Mesendoderm (in vitro differentiated cells): Measurements from ENCODE around the gene FBXO2. TPM values are rescaled to one million over a fixed set of nuclear protein-coding genes. Genes with fewer than 3 reads are reported as not detected.
A peak's percentile ranks its signal among the peaks of the same experiment; 100 is the strongest.

ENCODE experiments used
- DNase-seq: peaks from one replicate; pipeline ENCODE4 v3.0.0; 2013
- H2AK5ac ChIP-seq: 2 replicates; pipeline ENCODE4 v1.6.1; 2013; ENCODE audit warnings: low read length, inconsistent platforms
- H2BK120ac ChIP-seq: 2 replicates; pipeline ENCODE4 v1.6.1; 2013; ENCODE audit warnings: low read depth, mild to moderate bottlenecking, low read length, moderate library complexity, mixed read lengths
- H2BK15ac ChIP-seq: replicated peaks from 2 replicates; pipeline ENCODE4 v1.6.1; 2013; ENCODE audit warnings: low read depth, mild to moderate bottlenecking, moderate library complexity
- H2BK5ac ChIP-seq: 2 replicates; pipeline ENCODE4 v1.6.1; 2013; ENCODE audit warnings: low read length, inconsistent platforms
- H3K18ac ChIP-seq: 2 replicates; pipeline ENCODE4 v1.6.1; 2013; ENCODE audit warnings: mild to moderate bottlenecking, low read length, mixed read lengths
- H3K23ac ChIP-seq: one replicate; pipeline ENCODE4 v1.6.1; 2013; ENCODE audit warnings: low read length
- H3K27ac ChIP-seq: 2 replicates; pipeline ENCODE4 v1.5.1; 2013; ENCODE audit warnings: low read depth, mild to moderate bottlenecking, inconsistent platforms, low read length, moderate library complexity
- H3K27me3 ChIP-seq: 2 replicates; pipeline ENCODE4 v1.6.1; 2013; ENCODE audit warnings: low read length, control low read depth, mild to moderate bottlenecking, inconsistent platforms; ENCODE audit not compliant: insufficient read depth, poor library complexity
- H3K36me3 ChIP-seq: 2 replicates; pipeline ENCODE4 v1.6.1; 2013; ENCODE audit warnings: low read length, inconsistent platforms; ENCODE audit not compliant: control insufficient read depth, insufficient read depth
- H3K4ac ChIP-seq: one replicate; pipeline ENCODE4 v1.6.1; 2013; ENCODE audit warnings: low read depth, mild to moderate bottlenecking, low read length, moderate library complexity
- H3K4me1 ChIP-seq: 2 replicates; pipeline ENCODE4 v1.6.1; 2013; ENCODE audit warnings: low read depth, low read length, inconsistent platforms; ENCODE audit not compliant: control insufficient read depth
- H3K4me2 ChIP-seq: 2 replicates; pipeline ENCODE4 v1.6.1; 2013; ENCODE audit warnings: low read length
- H3K4me3 ChIP-seq: 2 replicates; pipeline ENCODE4 v1.5.1; 2013; ENCODE audit warnings: mild to moderate bottlenecking, low read length
- H3K56ac ChIP-seq: one replicate; pipeline ENCODE4 v1.6.1; 2013; ENCODE audit warnings: low read length
- H3K79me1 ChIP-seq: 2 replicates; pipeline ENCODE4 v1.6.1; 2013; ENCODE audit warnings: low read length, inconsistent platforms
- H3K79me2 ChIP-seq: 2 replicates; pipeline ENCODE4 v1.6.1; 2013; ENCODE audit warnings: mild to moderate bottlenecking, low read length; ENCODE audit not compliant: control insufficient read depth, insufficient read depth
- H3K9ac ChIP-seq: 2 replicates; pipeline ENCODE4 v1.6.1; 2013; ENCODE audit warnings: low read length, inconsistent platforms
- H4K5ac ChIP-seq: one replicate; pipeline ENCODE4 v1.6.1; 2013; ENCODE audit warnings: low read length
- H4K8ac ChIP-seq: one replicate; pipeline ENCODE4 v1.6.1; 2013; ENCODE audit warnings: low read depth, mild to moderate bottlenecking, control low read depth, low read length, moderate library complexity
- WGBS: extraction: QIAGEN DNeasy Blood & Tissue Kit; methylation state at CpG from one replicate; pipeline ENCODE4 v1.1.7; 2013; ENCODE audit warnings: low lambda C conversion rate, missing lambda C conversion rate; ENCODE audit not compliant: insufficient coverage; ENCODE audit errors: extremely low coverage; 5-methylcytosine and 5-hydroxymethylcytosine counted together
- polyA plus RNA-seq, 2 experiments: library from polyadenylated mRNA; stranded (reverse); fragments of 200-250 nt; gene quantifications; one replicate each; pipeline ENCODE4 v1.2.3, GENCODE V29; 2013

Gene FBXO2
- 9.6 TPM for polyA plus RNA-seq (2013, experiment 1 of 2)
- 10.5 TPM for polyA plus RNA-seq (2013, experiment 2 of 2)

- peak within 1 kb of the TSS; percentile 91 for H3K18ac ChIP-seq
- no peak within 1 kb of the TSS for H2BK15ac ChIP-seq
- no peaks in the 10 kb centered on the region for H3K36me3 ChIP-seq
- no peaks in the 10 kb centered on the region for H3K27me3 ChIP-seq
- no CpG with 5 or more reads among the region's 94 CpGs for WGBS
- H3K4me3 ChIP-seq, result peak within 1 kb of the TSS; percentile 60
- H3K4me1 ChIP-seq, result no peaks in the 10 kb centered on the region
- no peak within 1 kb of the TSS for H2AK5ac ChIP-seq
- no peak within 1 kb of the TSS for H3K27ac ChIP-seq
- DNase-seq, result peak; percentile 81
- no peaks in the 10 kb centered on the region for H3K79me1 ChIP-seq
- H3K4ac ChIP-seq, result peak within 1 kb of the TSS; percentile 22
- peak within 1 kb of the TSS; percentile 66 for H4K8ac ChIP-seq
- no peak within 1 kb of the TSS for H2BK5ac ChIP-seq
- no peaks in the 10 kb centered on the region for H3K79me2 ChIP-seq
- peak within 1 kb of the TSS; percentile 84 for H3K56ac ChIP-seq
- peak within 1 kb of the TSS; percentile 74 for H3K9ac ChIP-seq
- H3K4me2 ChIP-seq, result peak within 1 kb of the TSS; percentile 73
- H2BK120ac ChIP-seq, result no peak within 1 kb of the TSS
- H3K23ac ChIP-seq, result no peak within 1 kb of the TSS
- no peak within 1 kb of the TSS for H4K5ac ChIP-seq
Measured at GRCh38 chr1:11654137-11654938, at the start of gene FBXO2, which contains the start of gene FBXO44. FBXO2 (minus strand) TSS chr1:11654429; CDS start chr1:11654340, 89 bp downstream. FBXO44 (plus strand) TSS chr1:11654877; CDS start chr1:11655836, 959 bp downstream.

DNA sequence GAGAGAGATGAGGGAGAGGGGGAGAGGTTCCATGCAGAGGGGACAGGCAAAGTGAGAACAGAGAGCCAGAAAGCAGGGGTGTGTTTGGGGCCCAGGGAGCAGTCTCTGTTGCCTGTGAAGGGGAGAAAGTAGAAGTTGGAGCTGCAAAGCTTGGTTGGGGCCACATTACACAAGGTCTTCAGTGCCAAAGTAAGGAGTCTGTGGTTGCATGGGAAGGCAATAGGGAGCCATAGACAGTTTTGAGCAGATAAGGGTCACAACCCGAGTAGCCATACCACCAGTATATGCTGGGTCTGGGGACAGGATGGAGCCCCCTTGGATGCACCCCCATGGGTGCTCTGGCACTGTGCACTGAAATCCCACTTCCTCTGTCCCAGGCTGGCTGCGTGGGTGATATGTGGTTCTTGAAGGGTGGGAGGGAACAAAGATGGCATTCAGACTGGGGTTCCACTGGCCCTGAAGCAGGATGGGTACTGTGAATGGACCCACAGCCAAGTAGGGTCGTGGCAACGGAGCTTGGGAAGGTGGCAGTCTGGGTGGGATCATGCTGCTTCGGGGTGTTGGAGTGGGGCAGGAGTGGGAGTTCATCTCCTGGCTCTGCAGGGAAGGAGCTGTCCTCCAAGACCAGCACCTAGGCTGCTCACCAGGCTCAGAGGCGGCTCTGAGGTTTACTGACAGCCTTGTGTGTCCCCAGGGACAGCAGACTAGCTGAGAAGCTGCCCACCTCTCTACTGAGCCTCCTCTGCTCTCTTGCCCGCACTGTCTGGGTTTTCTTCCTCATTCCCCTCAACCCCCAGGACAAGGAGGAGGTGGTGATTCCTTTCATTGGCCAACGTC, 49.3 kb upstream of the FBXO2 start:
- Histone ChIP-seq H2BK15ac (no peak overlapping the region), H3K4me2 (no peak overlapping the region), H3K56ac (peak overlapping the region; percentile 37), H3K23ac (no peak overlapping the region), H3K18ac (no peak overlapping the region), H3K79me1 (peaks cover 5% of the 10 kb centered on the region), H3K4me3 (no peak overlapping the region), H3K4me1 (peaks cover 11% of the 10 kb centered on the region), H3K27me3 (no peaks in the 10 kb centered on the region), H2AK5ac (no peak overlapping the region), H4K5ac (no peak overlapping the region), H3K27ac (no peak overlapping the region), H2BK5ac (no peak overlapping the region), H3K79me2 (no peaks in the 10 kb centered on the region), H3K36me3 (no peaks in the 10 kb centered on the region), H3K4ac (no peak overlapping the region), H4K8ac (no peak overlapping the region), H2BK120ac (no peak overlapping the region), H3K9ac (no peak overlapping the region)
- no peak for DNase-seq
- no CpG with 5 or more reads among the region's 8 CpGs for WGBS

GRCh38 chr1:11701981-11702803, 48.0 kb upstream of the FBXO2 start:
- no peak overlapping the region for H3K4me3 ChIP-seq

DNA sequence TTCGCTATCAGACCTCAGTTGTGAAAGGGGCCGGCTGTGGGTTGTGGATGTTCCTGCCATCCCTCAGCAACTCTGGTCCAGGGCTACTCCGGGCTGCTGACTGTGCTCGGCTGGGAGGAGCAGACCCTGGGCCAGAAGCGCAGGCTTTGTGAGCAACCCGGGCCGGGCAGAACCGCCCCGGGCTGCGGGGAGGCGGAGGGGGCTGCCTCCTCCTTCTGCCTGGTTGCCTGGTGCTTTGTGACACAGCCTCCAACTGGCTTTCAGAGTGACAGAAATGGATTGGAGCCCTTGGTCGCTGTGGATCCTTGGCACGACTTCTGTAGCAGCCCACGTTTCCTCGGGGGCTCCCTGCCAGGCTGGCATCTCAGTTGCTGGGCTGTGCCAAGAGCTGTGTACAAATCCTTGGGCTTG, 47.3 kb upstream of the FBXO2 start:
- Histone ChIP-seq H3K23ac (no peak overlapping the region), H2BK120ac (no peak overlapping the region), H3K18ac (no peak overlapping the region), H2AK5ac (no peak overlapping the region), H3K27me3 (no peaks in the 10 kb centered on the region), H3K4me2 (no peak overlapping the region), H3K56ac (no peak overlapping the region), H4K8ac (no peak overlapping the region), H3K27ac (no peak overlapping the region), H2BK5ac (no peak overlapping the region), H2BK15ac (no peak overlapping the region), H3K36me3 (no peaks in the 10 kb centered on the region), H3K4ac (no peak overlapping the region), H3K79me1 (peaks cover 5% of the 10 kb centered on the region), H4K5ac (no peak overlapping the region), H3K4me3 (no peak overlapping the region), H3K4me1 (peaks cover 6% of the 10 kb centered on the region), H3K79me2 (no peaks in the 10 kb centered on the region), H3K9ac (no peak overlapping the region)
- DNase-seq, result no peak
- no CpG with 5 or more reads among the region's 15 CpGs for WGBS

More at GRCh38 chr1:11701981-11702803, 48.0 kb upstream of the FBXO2 start:
- Histone ChIP-seq H2AK5ac (no peak overlapping the region), H3K27ac (no peak overlapping the region), H3K56ac (no peak overlapping the region), H4K8ac (no peak overlapping the region), H3K18ac (no peak overlapping the region), H3K27me3 (no peaks in the 10 kb centered on the region), H2BK15ac (no peak overlapping the region), H3K4me1 (peaks cover 6% of the 10 kb centered on the region), H3K23ac (peak overlapping the region; percentile 20), H3K4me2 (no peak overlapping the region), H3K9ac (no peak overlapping the region), H2BK5ac (no peak overlapping the region), H2BK120ac (no peak overlapping the region), H3K79me1 (peaks cover 5% of the 10 kb centered on the region), H3K4ac (no peak overlapping the region), H4K5ac (no peak overlapping the region), H3K79me2 (no peaks in the 10 kb centered on the region), H3K36me3 (no peaks in the 10 kb centered on the region)
- WGBS, result 100% methylated on average over 7 of the region's 15 CpGs
- DNase-seq, result no peak

GRCh38 chr1:11700601-11701467, 46.6 kb upstream of the FBXO2 start:
- no CpG with 5 or more reads among the region's 34 CpGs for WGBS
- DNase-seq, result no peak

More at GRCh38 chr1:11700601-11701467, 46.6 kb upstream of the FBXO2 start:
- Histone ChIP-seq H3K4me1 (peaks cover 6% of the 10 kb centered on the region), H3K4ac (no peak overlapping the region), H3K9ac (peak overlapping the region; percentile 10), H2BK5ac (no peak overlapping the region), H3K79me2 (no peaks in the 10 kb centered on the region), H3K4me3 (no peak overlapping the region), H3K79me1 (peaks cover 5% of the 10 kb centered on the region), H3K27ac (no peak overlapping the region), H3K4me2 (no peak overlapping the region), H3K18ac (no peak overlapping the region), H3K56ac (peak overlapping the region; percentile 30), H4K8ac (no peak overlapping the region), H2BK15ac (no peak overlapping the region), H3K23ac (no peak overlapping the region), H4K5ac (no peak overlapping the region), H2AK5ac (no peak overlapping the region), H2BK120ac (no peak overlapping the region), H3K36me3 (no peaks in the 10 kb centered on the region), H3K27me3 (no peaks in the 10 kb centered on the region)
